ENCODE data around the gene ITPR3. TPM values are rescaled to one million over a fixed set of nuclear protein-coding genes. Genes with fewer than 3 reads are reported as not detected.

The ITPR3 gene
- total RNA-seq, 1 experiment from 2014 or later, result 103 TPM

DNA sequence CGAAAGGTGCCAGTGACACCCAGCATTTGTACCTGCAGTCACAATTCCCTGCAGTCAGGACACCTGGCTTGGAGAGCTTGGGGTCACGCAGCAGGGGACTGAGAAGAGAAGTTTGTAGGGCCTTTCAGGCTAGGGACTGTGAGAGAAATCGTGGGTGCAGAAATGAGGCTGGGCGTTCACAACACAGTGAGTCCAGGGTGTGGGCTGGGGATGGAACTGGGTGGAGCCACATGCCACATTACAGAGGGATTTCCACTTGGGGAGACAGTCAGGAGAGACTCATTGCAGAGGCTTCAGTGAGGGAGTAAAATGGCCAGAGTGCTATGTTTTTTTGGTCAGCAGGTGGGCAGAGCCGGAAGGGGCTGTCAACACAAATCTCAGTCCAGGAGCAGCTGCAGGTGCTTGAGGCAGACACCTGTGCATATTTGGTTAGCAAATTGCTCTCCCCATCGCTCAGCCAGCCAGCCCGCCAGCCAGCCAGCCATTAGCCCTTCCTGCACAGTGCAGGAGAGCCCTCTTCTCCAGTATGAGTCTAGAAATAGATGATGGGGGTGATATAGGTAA is 7.4 kb downstream of the ITPR3 start:
- Histone ChIP-seq H3K9me3 (ENCODE audit: control insufficient read depth in 1 of 2, insufficient read depth in 1 of 2, low read depth in 1 of 2, low read length in 2 of 2) (no peaks in the 10 kb centered on the region), H4K20me1 (ENCODE audit: insufficient read depth) (peaks cover 8% of the 10 kb centered on the region; the same call in 1 of the 2 replicates), H3K36me3 (ENCODE audit: control insufficient read depth in 1 of 2, insufficient read depth in 2 of 2, low read length in 2 of 2) (peaks cover 5 to 32% of the 10 kb centered on the region in 2 experiments), H3K4me3 (replicated peaks in 1 of 2; ENCODE audit: low read depth in 1 of 2, low read length in 2 of 2) (no peak overlapping the region), H2AFZ (ENCODE audit: low read depth, low read length, poor library complexity, severe bottlenecking) (no peak overlapping the region), H3K27ac (ENCODE audit: low read depth, low read length) (no peak overlapping the region), H3K9ac (ENCODE audit: low read length) (no peak overlapping the region), H3K4me1 (ENCODE audit: control insufficient read depth in 1 of 2, insufficient read depth in 2 of 2, low read length in 2 of 2) (peaks cover 11 to 43% of the 10 kb centered on the region in 2 experiments; a peak in 3 of 4 replicates), H3K4me2 (ENCODE audit: low read length) (no peak overlapping the region), H3K27me3 (ENCODE audit: insufficient read depth, low read length) (no peaks in the 10 kb centered on the region), H3K9me2 (ENCODE audit: insufficient read depth) (no peaks in the 10 kb centered on the region), H3K79me2 (ENCODE audit: insufficient read depth, low read length) (peaks cover 94% of the 10 kb centered on the region)
- DNase-seq (ENCODE audit: low read depth, low spot score) (no peak), ATAC-seq (no peak)
- TF ChIP-seq ATF3 (IDR thresholded peaks at IDR 0.05) (no peak), SRF (IDR thresholded peaks at IDR 0.05; ENCODE audit: low read depth) (no peak), CEBPB (IDR thresholded peaks at IDR 0.05; ENCODE audit: low read depth) (no peak), RAD21 (IDR thresholded peaks at IDR 0.05; ENCODE audit: low read depth) (no peak), EZH2phosphoT487 (IDR thresholded peaks at IDR 0.05; ENCODE audit: borderline replicate concordance) (no peak), ZFX (IDR thresholded peaks at IDR 0.05) (no peak), ZBTB33 (IDR thresholded peaks at IDR 0.05; ENCODE audit: extremely low read depth, insufficient replicate concordance, low read length) (no peak)
- TF ChIP-seq, protein P1, sequence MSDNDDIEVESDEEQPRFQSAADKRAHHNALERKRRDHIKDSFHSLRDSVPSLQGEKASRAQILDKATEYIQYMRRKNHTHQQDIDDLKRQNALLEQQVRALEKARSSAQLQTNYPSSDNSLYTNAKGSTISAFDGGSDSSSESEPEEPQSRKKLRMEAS (IDR thresholded peaks at IDR 0.05), result no peak
- TF ChIP-seq, protein P2, sequence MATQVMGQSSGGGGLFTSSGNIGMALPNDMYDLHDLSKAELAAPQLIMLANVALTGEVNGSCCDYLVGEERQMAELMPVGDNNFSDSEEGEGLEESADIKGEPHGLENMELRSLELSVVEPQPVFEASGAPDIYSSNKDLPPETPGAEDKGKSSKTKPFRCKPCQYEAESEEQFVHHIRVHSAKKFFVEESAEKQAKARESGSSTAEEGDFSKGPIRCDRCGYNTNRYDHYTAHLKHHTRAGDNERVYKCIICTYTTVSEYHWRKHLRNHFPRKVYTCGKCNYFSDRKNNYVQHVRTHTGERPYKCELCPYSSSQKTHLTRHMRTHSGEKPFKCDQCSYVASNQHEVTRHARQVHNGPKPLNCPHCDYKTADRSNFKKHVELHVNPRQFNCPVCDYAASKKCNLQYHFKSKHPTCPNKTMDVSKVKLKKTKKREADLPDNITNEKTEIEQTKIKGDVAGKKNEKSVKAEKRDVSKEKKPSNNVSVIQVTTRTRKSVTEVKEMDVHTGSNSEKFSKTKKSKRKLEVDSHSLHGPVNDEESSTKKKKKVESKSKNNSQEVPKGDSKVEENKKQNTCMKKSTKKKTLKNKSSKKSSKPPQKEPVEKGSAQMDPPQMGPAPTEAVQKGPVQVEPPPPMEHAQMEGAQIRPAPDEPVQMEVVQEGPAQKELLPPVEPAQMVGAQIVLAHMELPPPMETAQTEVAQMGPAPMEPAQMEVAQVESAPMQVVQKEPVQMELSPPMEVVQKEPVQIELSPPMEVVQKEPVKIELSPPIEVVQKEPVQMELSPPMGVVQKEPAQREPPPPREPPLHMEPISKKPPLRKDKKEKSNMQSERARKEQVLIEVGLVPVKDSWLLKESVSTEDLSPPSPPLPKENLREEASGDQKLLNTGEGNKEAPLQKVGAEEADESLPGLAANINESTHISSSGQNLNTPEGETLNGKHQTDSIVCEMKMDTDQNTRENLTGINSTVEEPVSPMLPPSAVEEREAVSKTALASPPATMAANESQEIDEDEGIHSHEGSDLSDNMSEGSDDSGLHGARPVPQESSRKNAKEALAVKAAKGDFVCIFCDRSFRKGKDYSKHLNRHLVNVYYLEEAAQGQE (IDR thresholded peaks at IDR 0.05; ENCODE audit: low read depth), result no peak
- TF ChIP-seq, protein P3, sequence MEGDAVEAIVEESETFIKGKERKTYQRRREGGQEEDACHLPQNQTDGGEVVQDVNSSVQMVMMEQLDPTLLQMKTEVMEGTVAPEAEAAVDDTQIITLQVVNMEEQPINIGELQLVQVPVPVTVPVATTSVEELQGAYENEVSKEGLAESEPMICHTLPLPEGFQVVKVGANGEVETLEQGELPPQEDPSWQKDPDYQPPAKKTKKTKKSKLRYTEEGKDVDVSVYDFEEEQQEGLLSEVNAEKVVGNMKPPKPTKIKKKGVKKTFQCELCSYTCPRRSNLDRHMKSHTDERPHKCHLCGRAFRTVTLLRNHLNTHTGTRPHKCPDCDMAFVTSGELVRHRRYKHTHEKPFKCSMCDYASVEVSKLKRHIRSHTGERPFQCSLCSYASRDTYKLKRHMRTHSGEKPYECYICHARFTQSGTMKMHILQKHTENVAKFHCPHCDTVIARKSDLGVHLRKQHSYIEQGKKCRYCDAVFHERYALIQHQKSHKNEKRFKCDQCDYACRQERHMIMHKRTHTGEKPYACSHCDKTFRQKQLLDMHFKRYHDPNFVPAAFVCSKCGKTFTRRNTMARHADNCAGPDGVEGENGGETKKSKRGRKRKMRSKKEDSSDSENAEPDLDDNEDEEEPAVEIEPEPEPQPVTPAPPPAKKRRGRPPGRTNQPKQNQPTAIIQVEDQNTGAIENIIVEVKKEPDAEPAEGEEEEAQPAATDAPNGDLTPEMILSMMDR (IDR thresholded peaks at IDR 0.05 in 2 of 3, conservative IDR thresholded peaks at IDR 0.05 in 1 of 3; ENCODE audit: borderline replicate concordance in 1 of 3, insufficient read depth in 1 of 3, low read depth in 2 of 3, low read length in 2 of 3), result no peak
- BruUV-seq (replicated peaks), result no TSS peak
- RAD21 ChIA-PET (ENCODE audit: low non-redundant PET in 1 of 2, low total read pairs in 2 of 2, uncharacterized antibody in 2 of 2, unreplicated experiment in 2 of 2), result no interaction called here
- POLR2A ChIA-PET, result no interaction called here
- CTCF ChIA-PET, result no interaction called here
- intact Hi-C loops (cut with micrococcal nuclease), result no loop called here
